ENCODE measurements around the gene PPP2R5D. TPM values are rescaled to one million over a fixed set of nuclear protein-coding genes. Genes with fewer than 3 reads are reported as not detected.

PPP2R5D gene
- total RNA-seq, 1 donor from 2014 or later, result 55.1 TPM

DNA sequence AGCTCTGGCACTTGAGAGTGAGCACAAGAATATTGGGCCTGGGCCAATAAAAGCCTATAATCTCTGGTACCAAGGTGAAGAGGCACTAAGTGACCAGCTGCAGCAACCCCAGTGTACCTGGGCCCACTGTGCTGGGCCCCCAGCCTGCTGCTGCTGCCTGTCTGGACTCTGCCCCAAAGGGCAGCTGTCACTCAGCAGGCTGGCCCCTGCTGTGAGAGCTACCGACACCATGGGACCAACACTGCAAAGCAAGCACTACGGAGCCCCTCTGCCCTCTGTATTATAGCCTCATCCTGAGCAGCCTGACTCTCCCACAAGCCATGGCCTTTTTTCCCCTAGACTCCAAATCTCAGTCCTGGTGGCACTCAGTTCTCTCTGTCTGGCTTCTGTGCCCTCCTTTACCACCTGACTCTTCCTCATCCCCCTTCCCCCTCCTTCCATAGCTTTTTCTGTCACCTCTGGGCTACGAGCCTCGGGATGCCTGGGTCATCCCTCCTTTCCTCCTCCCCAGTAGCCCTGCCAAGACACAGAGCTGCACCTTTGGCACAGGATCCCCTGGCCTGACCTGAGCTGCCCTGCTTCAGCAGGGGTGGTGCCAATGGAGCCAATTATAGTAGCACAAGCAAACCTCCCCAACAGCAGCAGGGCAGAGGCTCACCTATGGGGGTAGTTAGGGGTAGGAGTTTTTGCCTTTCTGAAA, 51.3 kb downstream of the PPP2R5D start:
- Mint-ChIP-seq H3K4me3 (no peak overlapping the region), H3K9me3 (no peaks in the 10 kb centered on the region), H3K36me3 (peaks cover 24% of the 10 kb centered on the region), H3K27ac (peak overlapping the region; percentile 23), H3K4me1 (ENCODE audit: unreplicated experiment) (no peaks in the 10 kb centered on the region), H3K27me3 (no peaks in the 10 kb centered on the region)
- no peak for DNase-seq (ENCODE audit: extremely low spot score, unreplicated experiment)
- TF ChIP-seq, protein P1, sequence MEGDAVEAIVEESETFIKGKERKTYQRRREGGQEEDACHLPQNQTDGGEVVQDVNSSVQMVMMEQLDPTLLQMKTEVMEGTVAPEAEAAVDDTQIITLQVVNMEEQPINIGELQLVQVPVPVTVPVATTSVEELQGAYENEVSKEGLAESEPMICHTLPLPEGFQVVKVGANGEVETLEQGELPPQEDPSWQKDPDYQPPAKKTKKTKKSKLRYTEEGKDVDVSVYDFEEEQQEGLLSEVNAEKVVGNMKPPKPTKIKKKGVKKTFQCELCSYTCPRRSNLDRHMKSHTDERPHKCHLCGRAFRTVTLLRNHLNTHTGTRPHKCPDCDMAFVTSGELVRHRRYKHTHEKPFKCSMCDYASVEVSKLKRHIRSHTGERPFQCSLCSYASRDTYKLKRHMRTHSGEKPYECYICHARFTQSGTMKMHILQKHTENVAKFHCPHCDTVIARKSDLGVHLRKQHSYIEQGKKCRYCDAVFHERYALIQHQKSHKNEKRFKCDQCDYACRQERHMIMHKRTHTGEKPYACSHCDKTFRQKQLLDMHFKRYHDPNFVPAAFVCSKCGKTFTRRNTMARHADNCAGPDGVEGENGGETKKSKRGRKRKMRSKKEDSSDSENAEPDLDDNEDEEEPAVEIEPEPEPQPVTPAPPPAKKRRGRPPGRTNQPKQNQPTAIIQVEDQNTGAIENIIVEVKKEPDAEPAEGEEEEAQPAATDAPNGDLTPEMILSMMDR (conservative IDR thresholded peaks at IDR 0.05), result no peak

DNA sequence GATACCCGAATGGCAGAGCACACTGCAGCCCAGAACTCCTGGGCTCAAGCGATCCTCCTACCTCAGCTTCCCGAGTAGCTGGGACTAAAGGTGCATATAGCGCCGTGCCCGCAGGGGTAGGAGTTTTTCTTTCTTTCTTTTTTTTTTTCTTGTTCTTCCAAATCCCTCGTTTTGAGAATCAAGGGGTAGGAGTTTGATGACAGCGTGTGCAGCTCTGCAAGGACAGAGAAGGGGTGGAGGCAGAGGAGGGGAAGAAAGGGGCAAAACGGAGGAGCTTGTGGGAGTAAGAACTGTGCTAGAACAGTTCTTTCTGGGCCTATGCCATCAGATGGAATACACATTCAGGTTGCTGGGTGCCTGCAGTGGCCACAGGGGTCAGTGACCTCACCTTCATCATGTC, 52.3 kb downstream of the PPP2R5D start:
- H3K36me3 Mint-ChIP-seq, result peaks cover 21% of the 10 kb centered on the region
- no peaks in the 10 kb centered on the region for H3K4me1 Mint-ChIP-seq (ENCODE audit: unreplicated experiment)
- no peak for DNase-seq (ENCODE audit: extremely low spot score, unreplicated experiment)
- H3K27ac Mint-ChIP-seq, result no peak overlapping the region
- H3K4me3 Mint-ChIP-seq, result no peak overlapping the region
- TF ChIP-seq, protein P1 (conservative IDR thresholded peaks at IDR 0.05), result no peak
- H3K9me3 Mint-ChIP-seq, result no peaks in the 10 kb centered on the region
- no peaks in the 10 kb centered on the region for H3K27me3 Mint-ChIP-seq

DNA sequence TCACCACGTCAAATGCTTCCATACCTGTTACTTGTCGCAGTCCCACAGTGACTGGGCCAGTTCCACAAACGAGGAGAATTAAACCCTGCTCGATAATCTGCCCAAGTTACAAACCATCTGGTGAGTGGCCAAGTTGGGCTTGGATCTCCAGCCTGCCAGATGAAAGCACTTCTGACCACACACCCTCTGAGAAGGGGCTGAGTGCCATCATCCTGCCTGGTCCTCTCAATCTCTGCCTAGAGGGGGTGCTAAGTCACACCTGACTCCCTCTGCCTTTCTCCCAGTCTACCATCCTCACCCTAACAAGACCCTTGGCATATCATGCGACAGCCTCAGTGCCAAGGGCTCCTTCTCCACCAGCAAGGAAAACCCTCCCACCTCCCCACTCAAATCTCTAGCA, 52.8 kb downstream of the PPP2R5D start:
- H3K27ac Mint-ChIP-seq, result no peak overlapping the region
- TF ChIP-seq, protein P1 (conservative IDR thresholded peaks at IDR 0.05), result no peak
- H3K27me3 Mint-ChIP-seq, result no peaks in the 10 kb centered on the region
- H3K36me3 Mint-ChIP-seq, result peaks cover 18% of the 10 kb centered on the region
- no peaks in the 10 kb centered on the region for H3K4me1 Mint-ChIP-seq (ENCODE audit: unreplicated experiment)
- no peak overlapping the region for H3K4me3 Mint-ChIP-seq
- no peaks in the 10 kb centered on the region for H3K9me3 Mint-ChIP-seq
- no peak for DNase-seq (ENCODE audit: extremely low spot score, unreplicated experiment)

DNA sequence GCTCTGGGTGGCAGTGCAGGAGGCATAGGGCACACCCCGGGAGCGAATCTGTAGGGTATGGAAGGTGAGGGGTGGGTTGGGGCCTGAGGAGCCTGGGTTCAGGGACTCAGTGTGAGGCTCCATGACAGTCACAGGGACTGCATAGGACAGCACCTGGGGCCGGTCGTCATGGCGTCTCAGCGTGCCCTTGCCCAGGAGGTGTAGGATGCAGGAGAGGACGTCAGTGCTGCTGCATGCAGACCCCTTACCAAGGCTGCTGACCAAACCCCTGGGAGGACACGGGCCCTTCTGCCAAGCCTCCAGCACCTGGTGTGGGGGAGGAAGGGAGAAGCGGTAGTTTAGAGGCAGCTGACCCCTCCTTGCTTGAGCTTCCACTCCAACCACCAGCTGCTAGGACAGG, 53.3 kb downstream of the PPP2R5D start:
- H3K27ac Mint-ChIP-seq, result no peak overlapping the region
- no peaks in the 10 kb centered on the region for H3K9me3 Mint-ChIP-seq
- no peaks in the 10 kb centered on the region for H3K4me1 Mint-ChIP-seq (ENCODE audit: unreplicated experiment)
- H3K27me3 Mint-ChIP-seq, result no peaks in the 10 kb centered on the region
- no peak overlapping the region for H3K4me3 Mint-ChIP-seq
- TF ChIP-seq, protein P1 (conservative IDR thresholded peaks at IDR 0.05), result no peak
- DNase-seq (ENCODE audit: extremely low spot score, unreplicated experiment), result no peak
- H3K36me3 Mint-ChIP-seq, result peaks cover 22% of the 10 kb centered on the region

DNA sequence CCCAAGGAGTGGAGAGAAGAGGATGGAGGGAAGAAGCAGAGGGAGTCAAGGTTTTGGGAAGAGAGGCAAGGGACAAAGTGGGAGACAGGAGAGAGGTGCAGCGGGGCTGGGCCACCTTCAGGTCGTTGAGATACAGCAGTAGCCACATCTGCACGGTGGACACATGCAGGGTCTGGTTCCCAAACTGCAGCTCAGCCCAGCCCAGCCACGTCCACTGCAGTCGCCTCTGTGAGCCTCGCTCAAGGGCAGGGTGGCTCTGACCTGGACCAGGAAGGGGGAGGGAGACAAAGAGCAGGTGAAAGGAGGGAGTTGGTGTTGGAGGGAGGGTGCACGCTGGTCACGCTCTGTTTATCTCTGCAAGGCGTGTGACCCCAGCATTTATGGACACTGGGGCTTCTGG, 54.4 kb downstream of the PPP2R5D start:
- H3K36me3 Mint-ChIP-seq, result peaks cover 18% of the 10 kb centered on the region
- no peak overlapping the region for H3K27ac Mint-ChIP-seq
- H3K9me3 Mint-ChIP-seq, result no peaks in the 10 kb centered on the region
- H3K27me3 Mint-ChIP-seq, result no peaks in the 10 kb centered on the region
- no peaks in the 10 kb centered on the region for H3K4me1 Mint-ChIP-seq (ENCODE audit: unreplicated experiment)
- no peak for DNase-seq (ENCODE audit: extremely low spot score, unreplicated experiment)
- no peak overlapping the region for H3K4me3 Mint-ChIP-seq
- TF ChIP-seq, protein P1 (conservative IDR thresholded peaks at IDR 0.05), result no peak

Data from type B pancreatic cell (in vitro differentiated cells).